NT2/D1 (cell line): Measurements from ENCODE around the gene KPNA4.

Experiments used
- SUZ12 ChIP-seq: IDR thresholded peaks from 2 replicates; pipeline ENCODE4 v1.6.1; 2011; ENCODE audit not compliant: insufficient read length, insufficient read depth; ENCODE audit errors: extremely low read depth
- YY1 ChIP-seq: IDR thresholded peaks from 2 replicates; pipeline ENCODE4 v1.6.1; 2011; ENCODE audit not compliant: insufficient read length, insufficient read depth
- ZNF274 ChIP-seq: IDR thresholded peaks from 2 replicates; pipeline ENCODE4 v1.6.1; 2011; ENCODE audit warnings: mild to moderate bottlenecking, low read depth, low read length

DNA sequence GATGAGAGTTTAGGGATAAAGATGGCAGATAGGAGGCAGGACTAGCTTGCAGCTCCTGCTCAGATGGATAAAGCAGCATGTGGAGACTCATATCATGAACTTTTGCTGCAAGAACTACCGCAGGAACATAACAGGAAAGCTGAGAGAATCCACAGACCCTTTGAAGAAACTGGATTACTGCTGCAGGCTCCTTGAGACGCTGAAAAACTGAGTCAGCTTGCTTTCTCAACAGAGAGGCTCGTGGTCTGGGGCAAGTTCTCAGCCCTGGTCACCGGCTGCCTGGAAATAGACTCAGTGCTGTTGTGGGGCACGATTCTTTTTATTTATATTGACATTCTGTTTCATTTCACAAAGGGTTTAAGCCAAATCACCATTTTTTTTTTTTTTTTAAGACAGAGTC, 87.0 kb downstream of the KPNA4 start:
- TF ChIP-seq YY1 (no peak), ZNF274 (no peak), SUZ12 (no peak)
